GM18858 (cell line): Measurements from ENCODE around the gene COQ8B.

Source experiments
- ATAC-seq: cut with Tn5 transposase; IDR thresholded peaks from one replicate; pipeline ENCODE4 v1.9.1; 2021; ENCODE audit not compliant: unreplicated experiment

The COQ8B gene

GRCh38 chr19:40642051-40642706, 74.5 kb downstream of the COQ8B start:
- ATAC-seq = no peak
